Fibroblast of pulmonary artery (primary cell): ENCODE measurements around the gene GRB14.

ENCODE experiments used
- DNase-seq: peaks from one replicate; pipeline ENCODE4 v3.0.0-alpha.2; 2010; ENCODE audit warnings: low read depth
- H3K4me3 ChIP-seq: replicated peaks from 2 replicates; pipeline ENCODE4 v1.5.1; 2011; ENCODE audit warnings: low read depth, mild to moderate bottlenecking, control low read depth, low read length, moderate library complexity
- CTCF ChIP-seq: IDR thresholded peaks from 2 replicates; pipeline ENCODE4 v1.5.1; 2011; ENCODE audit warnings: mild to moderate bottlenecking, control low read depth, low read length, inconsistent platforms; ENCODE audit errors: missing control alignments

The GRB14 gene

DNA sequence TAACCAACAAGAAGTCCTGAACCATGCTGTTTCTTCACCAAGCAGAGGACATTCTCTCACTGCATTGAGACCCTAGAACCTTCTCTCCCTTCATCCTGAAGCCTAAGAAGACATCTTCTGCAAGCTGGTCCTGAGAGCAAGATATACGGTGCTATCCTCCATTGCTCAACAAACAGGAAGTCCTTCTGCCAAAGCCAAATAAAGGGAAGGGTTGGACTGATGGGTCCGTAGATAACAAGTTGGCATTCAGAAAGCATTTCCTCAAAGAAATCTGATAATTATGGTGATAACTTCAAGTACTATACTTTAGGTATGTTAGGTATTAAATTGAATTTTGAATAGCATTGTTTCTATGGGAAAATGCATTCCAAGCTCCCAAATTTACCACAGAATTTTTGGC is 23.3 kb downstream of the GRB14 start:
- no peak overlapping the region for H3K4me3 ChIP-seq
- no peak for TF ChIP-seq CTCF
- DNase-seq, result no peak

- DNase-seq, result no peak
- no peak for TF ChIP-seq CTCF
- no peak overlapping the region for H3K4me3 ChIP-seq
Observed at GRCh38 chr2:164595031-164595430, 26.3 kb downstream of the GRB14 start.

DNA sequence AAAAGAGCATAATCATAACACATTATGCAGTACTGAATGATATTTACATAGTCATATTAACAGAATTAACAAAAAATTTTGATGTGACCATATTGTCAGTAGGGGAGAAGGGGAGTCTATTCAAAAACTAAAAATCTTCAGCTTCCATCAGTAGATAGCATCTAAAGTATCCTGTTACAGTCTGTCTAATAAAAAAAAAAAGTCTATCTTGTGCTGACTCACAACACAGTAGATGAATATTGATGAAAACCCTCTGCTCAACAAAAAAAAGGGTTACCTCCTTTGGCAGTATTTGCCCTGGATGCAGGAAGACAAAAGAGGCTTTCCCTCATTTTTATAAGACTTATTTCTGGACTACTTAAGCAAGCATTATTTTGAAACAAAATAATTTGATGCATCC is 27.3 kb downstream of the GRB14 start:
- H3K4me3 ChIP-seq, result no peak overlapping the region
- no peak for DNase-seq
- TF ChIP-seq CTCF, result no peak

DNA sequence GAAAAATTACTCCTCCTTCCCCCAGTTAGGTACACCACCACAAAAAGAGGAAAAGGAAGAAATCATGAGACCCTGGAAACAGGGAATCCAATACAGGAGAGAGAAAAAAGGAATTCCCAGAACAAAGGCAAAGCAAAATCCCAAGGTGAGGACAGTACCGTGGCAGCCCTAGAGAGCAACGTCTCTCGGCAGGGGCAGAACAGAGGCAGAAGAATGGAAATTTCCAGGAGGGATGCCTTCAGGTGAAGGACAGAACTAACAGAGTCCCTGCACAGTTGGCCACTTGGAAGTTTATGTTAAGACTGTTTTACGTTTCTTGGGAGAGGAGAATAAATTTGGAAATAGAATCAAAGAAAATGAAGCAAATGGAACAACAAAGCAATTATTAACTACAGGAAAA is 27.7 kb downstream of the GRB14 start:
- no peak overlapping the region for H3K4me3 ChIP-seq
- TF ChIP-seq CTCF, result no peak
- no peak for DNase-seq

- TF ChIP-seq CTCF, result no peak
- no peak overlapping the region for H3K4me3 ChIP-seq
- DNase-seq, result peak; percentile 9
Observed at GRCh38 chr2:164589522-164589921, 31.8 kb downstream of the GRB14 start.

- no peak for DNase-seq
- TF ChIP-seq CTCF, result no peak
- H3K4me3 ChIP-seq, result no peak overlapping the region
Observed at GRCh38 chr2:164581050-164581449, 40.2 kb downstream of the GRB14 start.

GRCh38 chr2:164574931-164575330 is 46.4 kb downstream of the GRB14 start:
- no peak overlapping the region for H3K4me3 ChIP-seq
- no peak for DNase-seq
- no peak for TF ChIP-seq CTCF
